ENCODE results near the gene EXOC2. TPM values are rescaled to one million over a fixed set of nuclear protein-coding genes. Genes with fewer than 3 reads are reported as not detected.

Gene EXOC2
- total and polyA plus RNA-seq, 2 donors (not counting 1 experiment from before 2014, with no cell fraction given): 12.2 to 45.0 TPM

GRCh38 chr6:511488-512137 is 181.3 kb downstream of the EXOC2 start:
- Mint-ChIP-seq H3K9me3 (ENCODE audit: insufficient read depth) (no peaks in the 10 kb centered on the region), H3K27me3 (no peaks in the 10 kb centered on the region), H3K4me1 (peaks cover 21% of the 10 kb centered on the region), H3K27ac (no peak overlapping the region), H3K4me3 (no peak overlapping the region)
- H2AFZ ChIP-seq (ENCODE audit: insufficient read depth, low read depth, low read length, poor library complexity, severe bottlenecking): no peak overlapping the region
- no peak overlapping the region for H3K27ac ChIP-seq (ENCODE audit: low read length in 2 of 2)
- peaks cover 9% of the 10 kb centered on the region for H4K20me1 ChIP-seq (ENCODE audit: control insufficient read depth, insufficient read depth, low read length, poor library complexity, severe bottlenecking)
- no peaks in the 10 kb centered on the region for H3K27me3 ChIP-seq (replicated peaks in 1 of 4; ENCODE audit: control extremely low read depth in 1 of 4, control insufficient read depth in 3 of 4, insufficient read depth in 4 of 4, low read length in 3 of 4)
- WGBS (ENCODE audit: insufficient coverage): 95% methylated on average over 10 of the region's 12 CpGs
- ChIA-PET POLR2A (no interaction called here), CTCF (no interaction called here)
- TF ChIP-seq CTCF (IDR thresholded peaks at IDR 0.05): no peak
- TF ChIP-seq EZH2 (IDR thresholded peaks at IDR 0.05; ENCODE audit: borderline replicate concordance, insufficient read depth, low read depth, low read length, poor library complexity, severe bottlenecking): no peak
- H3K4me1 ChIP-seq (ENCODE audit: control insufficient read depth in 2 of 2, insufficient read depth in 2 of 2, low read length in 2 of 2): peaks cover 2 to 11% of the 10 kb centered on the region in 2 donors
- no peak overlapping the region for H3K9ac ChIP-seq (ENCODE audit: low read length)
- H3K4me3 ChIP-seq (ENCODE audit: control extremely low read depth in 1 of 5, extremely low read depth in 1 of 5, insufficient read depth in 1 of 5, low read depth in 2 of 5, low read length in 4 of 5): no peak overlapping the region
- intact Hi-C loops (cut with micrococcal nuclease): no loop called here
- DNase-seq (no peak), ATAC-seq (ENCODE audit: low read depth) (no peak)
- no peaks in the 10 kb centered on the region for H3K9me3 ChIP-seq (ENCODE audit: control extremely low read depth in 1 of 3, control insufficient read depth in 2 of 3, insufficient read depth in 1 of 3, low read length in 2 of 3)
- peaks cover 36% of the 10 kb centered on the region for H3K79me2 ChIP-seq (ENCODE audit: control insufficient read depth, insufficient read depth, low read length)
- peaks cover 0 to 8% of the 10 kb centered on the region in 2 experiments for H3K36me3 ChIP-seq (replicated peaks in 1 of 2; ENCODE audit: control extremely low read depth in 1 of 2, control insufficient read depth in 1 of 2, extremely low read depth in 1 of 2, insufficient read depth in 2 of 2, low read length in 1 of 2)
- no peak overlapping the region for H3K4me2 ChIP-seq (replicated peaks; ENCODE audit: low read depth, low read length, poor library complexity, severe bottlenecking)

- no peak overlapping the region for H3K9ac ChIP-seq (ENCODE audit: low read length)
- H4K20me1 ChIP-seq (ENCODE audit: control insufficient read depth, insufficient read depth, low read length, poor library complexity, severe bottlenecking): peaks cover 5% of the 10 kb centered on the region
- WGBS (ENCODE audit: insufficient coverage): 4% methylated on average over 4 of the region's 4 CpGs
- H3K4me2 ChIP-seq (replicated peaks; ENCODE audit: low read depth, low read length, poor library complexity, severe bottlenecking): peak overlapping the region; percentile 22
- ChIA-PET POLR2A (no interaction called here), CTCF (no interaction called here)
- ATAC-seq (ENCODE audit: low read depth): no peak
- Mint-ChIP-seq H3K27me3 (no peaks in the 10 kb centered on the region), H3K9me3 (ENCODE audit: insufficient read depth) (no peaks in the 10 kb centered on the region), H3K27ac (no peak overlapping the region), H3K4me1 (peaks cover 29% of the 10 kb centered on the region), H3K4me3 (no peak overlapping the region)
- peaks cover 0 to 3% of the 10 kb centered on the region in 2 experiments for H3K36me3 ChIP-seq (replicated peaks in 1 of 2; ENCODE audit: control extremely low read depth in 1 of 2, control insufficient read depth in 1 of 2, extremely low read depth in 1 of 2, insufficient read depth in 2 of 2, low read length in 1 of 2)
- DNase-seq: no peak
- no peak overlapping the region for H3K27ac ChIP-seq (ENCODE audit: low read length in 2 of 2)
- no peaks in the 10 kb centered on the region for H3K27me3 ChIP-seq (replicated peaks in 1 of 4; ENCODE audit: control extremely low read depth in 1 of 4, control insufficient read depth in 3 of 4, insufficient read depth in 4 of 4, low read length in 3 of 4)
- TF ChIP-seq CTCF (IDR thresholded peaks at IDR 0.05): no peak
- no peak for TF ChIP-seq EZH2 (IDR thresholded peaks at IDR 0.05; ENCODE audit: borderline replicate concordance, insufficient read depth, low read depth, low read length, poor library complexity, severe bottlenecking)
- H3K9me3 ChIP-seq (ENCODE audit: control extremely low read depth in 1 of 3, control insufficient read depth in 2 of 3, insufficient read depth in 1 of 3, low read length in 2 of 3): no peaks in the 10 kb centered on the region
- no peak overlapping the region for H2AFZ ChIP-seq (ENCODE audit: insufficient read depth, low read depth, low read length, poor library complexity, severe bottlenecking)
- H3K4me1 ChIP-seq (ENCODE audit: control insufficient read depth in 2 of 2, insufficient read depth in 2 of 2, low read length in 2 of 2): peaks cover 7 to 17% of the 10 kb centered on the region in 2 donors
- H3K79me2 ChIP-seq (ENCODE audit: control insufficient read depth, insufficient read depth, low read length): peaks cover 22% of the 10 kb centered on the region
- no peak overlapping the region for H3K4me3 ChIP-seq (ENCODE audit: control extremely low read depth in 1 of 5, extremely low read depth in 1 of 5, insufficient read depth in 1 of 5, low read depth in 2 of 5, low read length in 4 of 5)
- intact Hi-C loops (cut with micrococcal nuclease): no loop called here
These were observed 183.3 kb downstream of the EXOC2 start for GRCh38 chr6:509676-510075.

Data from B cell (primary cell).